ENCODE measurements around the gene HOXA1.

HOXA1 gene

GRCh38 chr7:27137640-27138315, 42.0 kb upstream of the HOXA1 start:
- H3K4me3 Mint-ChIP-seq, result no peak overlapping the region
- H3K27ac Mint-ChIP-seq, result no peak overlapping the region
- H3K27me3 Mint-ChIP-seq, result peaks cover 62% of the 10 kb centered on the region
- H3K4me1 Mint-ChIP-seq (ENCODE audit: low read depth), result peaks cover 24% of the 10 kb centered on the region
- no peaks in the 10 kb centered on the region for H3K9me3 Mint-ChIP-seq
- no peaks in the 10 kb centered on the region for H3K36me3 Mint-ChIP-seq (ENCODE audit: low read depth)

- no peaks in the 10 kb centered on the region for H3K36me3 Mint-ChIP-seq (ENCODE audit: low read depth)
- no peak overlapping the region for H3K4me3 Mint-ChIP-seq
- peaks cover 31% of the 10 kb centered on the region for H3K4me1 Mint-ChIP-seq (ENCODE audit: low read depth)
- no peaks in the 10 kb centered on the region for H3K9me3 Mint-ChIP-seq
- no peak overlapping the region for H3K27ac Mint-ChIP-seq
- peaks cover 62% of the 10 kb centered on the region for H3K27me3 Mint-ChIP-seq
Measured at GRCh38 chr7:27134392-27134791, 38.6 kb upstream of the HOXA1 start.

- peaks cover 64% of the 10 kb centered on the region for H3K27me3 Mint-ChIP-seq
- H3K36me3 Mint-ChIP-seq (ENCODE audit: low read depth), result no peaks in the 10 kb centered on the region
- H3K4me3 Mint-ChIP-seq, result no peak overlapping the region
- no peak overlapping the region for H3K27ac Mint-ChIP-seq
- peaks cover 31% of the 10 kb centered on the region for H3K4me1 Mint-ChIP-seq (ENCODE audit: low read depth)
- no peaks in the 10 kb centered on the region for H3K9me3 Mint-ChIP-seq
Measured at GRCh38 chr7:27133409-27134231, 37.8 kb upstream of the HOXA1 start.

GRCh38 chr7:27132978-27133377, 37.2 kb upstream of the HOXA1 start:
- peaks cover 31% of the 10 kb centered on the region for H3K4me1 Mint-ChIP-seq (ENCODE audit: low read depth)
- no peaks in the 10 kb centered on the region for H3K36me3 Mint-ChIP-seq (ENCODE audit: low read depth)
- H3K9me3 Mint-ChIP-seq, result no peaks in the 10 kb centered on the region
- no peak overlapping the region for H3K27ac Mint-ChIP-seq
- H3K27me3 Mint-ChIP-seq, result peaks cover 61% of the 10 kb centered on the region
- H3K4me3 Mint-ChIP-seq, result no peak overlapping the region

GRCh38 chr7:27132214-27132613, 36.4 kb upstream of the HOXA1 start:
- peaks cover 31% of the 10 kb centered on the region for H3K4me1 Mint-ChIP-seq (ENCODE audit: low read depth)
- H3K27ac Mint-ChIP-seq, result no peak overlapping the region
- peaks cover 61% of the 10 kb centered on the region for H3K27me3 Mint-ChIP-seq
- no peak overlapping the region for H3K4me3 Mint-ChIP-seq
- no peaks in the 10 kb centered on the region for H3K9me3 Mint-ChIP-seq
- no peaks in the 10 kb centered on the region for H3K36me3 Mint-ChIP-seq (ENCODE audit: low read depth)

- Mint-ChIP-seq H3K4me3 (peak overlapping the region; percentile 61), H3K27ac (no peak overlapping the region), H3K4me1 (ENCODE audit: low read depth) (peaks cover 31% of the 10 kb centered on the region), H3K9me3 (no peaks in the 10 kb centered on the region), H3K27me3 (peaks cover 66% of the 10 kb centered on the region), H3K36me3 (ENCODE audit: low read depth) (no peaks in the 10 kb centered on the region)
Measured at GRCh38 chr7:27131390-27131819, 35.6 kb upstream of the HOXA1 start.

- Mint-ChIP-seq H3K27me3 (peaks cover 66% of the 10 kb centered on the region), H3K9me3 (no peaks in the 10 kb centered on the region), H3K36me3 (ENCODE audit: low read depth) (no peaks in the 10 kb centered on the region), H3K4me3 (peak within 1 kb of the TSS; percentile 61), H3K4me1 (ENCODE audit: low read depth) (peaks cover 28% of the 10 kb centered on the region), H3K27ac (no peak within 1 kb of the TSS)
Measured at GRCh38 chr7:27130540-27131389, 35.0 kb upstream of the HOXA1 start, which contains the start of gene HOXA4. Gene HOXA4, minus strand, starts transcription at chr7:27130757. Its CDS starts 24 bp downstream, at chr7:27130733.

GRCh38 chr7:27129729-27130539, 34.1 kb upstream of the HOXA1 start:
- Mint-ChIP-seq H3K9me3 (no peaks in the 10 kb centered on the region), H3K27ac (no peak overlapping the region), H3K36me3 (ENCODE audit: low read depth) (no peaks in the 10 kb centered on the region), H3K27me3 (peaks cover 63% of the 10 kb centered on the region), H3K4me1 (ENCODE audit: low read depth) (peaks cover 20% of the 10 kb centered on the region), H3K4me3 (peak overlapping the region; percentile 18)

- no peaks in the 10 kb centered on the region for H3K9me3 Mint-ChIP-seq
- H3K27ac Mint-ChIP-seq, result no peak overlapping the region
- H3K4me3 Mint-ChIP-seq, result peak overlapping the region; percentile 18
- H3K36me3 Mint-ChIP-seq (ENCODE audit: low read depth), result no peaks in the 10 kb centered on the region
- peaks cover 56% of the 10 kb centered on the region for H3K27me3 Mint-ChIP-seq
- H3K4me1 Mint-ChIP-seq (ENCODE audit: low read depth), result peaks cover 11% of the 10 kb centered on the region
Measured at GRCh38 chr7:27128776-27129728, 33.3 kb upstream of the HOXA1 start.

- H3K36me3 Mint-ChIP-seq (ENCODE audit: low read depth), result no peaks in the 10 kb centered on the region
- no peak overlapping the region for H3K4me3 Mint-ChIP-seq
- no peaks in the 10 kb centered on the region for H3K9me3 Mint-ChIP-seq
- peaks cover 7% of the 10 kb centered on the region for H3K4me1 Mint-ChIP-seq (ENCODE audit: low read depth)
- no peak overlapping the region for H3K27ac Mint-ChIP-seq
- H3K27me3 Mint-ChIP-seq, result peaks cover 45% of the 10 kb centered on the region
Measured at GRCh38 chr7:27128034-27128433, 32.2 kb upstream of the HOXA1 start.

GRCh38 chr7:27126596-27127327, 31.0 kb upstream of the HOXA1 start:
- no peak overlapping the region for H3K27ac Mint-ChIP-seq
- H3K27me3 Mint-ChIP-seq, result peaks cover 39% of the 10 kb centered on the region
- no peaks in the 10 kb centered on the region for H3K9me3 Mint-ChIP-seq
- peaks cover 7% of the 10 kb centered on the region for H3K4me1 Mint-ChIP-seq (ENCODE audit: low read depth)
- H3K4me3 Mint-ChIP-seq, result no peak overlapping the region
- no peaks in the 10 kb centered on the region for H3K36me3 Mint-ChIP-seq (ENCODE audit: low read depth)

- H3K36me3 Mint-ChIP-seq (ENCODE audit: low read depth), result no peaks in the 10 kb centered on the region
- no peak overlapping the region for H3K27ac Mint-ChIP-seq
- H3K4me1 Mint-ChIP-seq (ENCODE audit: low read depth), result no peaks in the 10 kb centered on the region
- H3K27me3 Mint-ChIP-seq, result peaks cover 39% of the 10 kb centered on the region
- H3K4me3 Mint-ChIP-seq, result no peak overlapping the region
- no peaks in the 10 kb centered on the region for H3K9me3 Mint-ChIP-seq
Measured at GRCh38 chr7:27125986-27126394, 30.2 kb upstream of the HOXA1 start.
